ENCODE results near the gene GPR25.

The GPR25 gene

DNA sequence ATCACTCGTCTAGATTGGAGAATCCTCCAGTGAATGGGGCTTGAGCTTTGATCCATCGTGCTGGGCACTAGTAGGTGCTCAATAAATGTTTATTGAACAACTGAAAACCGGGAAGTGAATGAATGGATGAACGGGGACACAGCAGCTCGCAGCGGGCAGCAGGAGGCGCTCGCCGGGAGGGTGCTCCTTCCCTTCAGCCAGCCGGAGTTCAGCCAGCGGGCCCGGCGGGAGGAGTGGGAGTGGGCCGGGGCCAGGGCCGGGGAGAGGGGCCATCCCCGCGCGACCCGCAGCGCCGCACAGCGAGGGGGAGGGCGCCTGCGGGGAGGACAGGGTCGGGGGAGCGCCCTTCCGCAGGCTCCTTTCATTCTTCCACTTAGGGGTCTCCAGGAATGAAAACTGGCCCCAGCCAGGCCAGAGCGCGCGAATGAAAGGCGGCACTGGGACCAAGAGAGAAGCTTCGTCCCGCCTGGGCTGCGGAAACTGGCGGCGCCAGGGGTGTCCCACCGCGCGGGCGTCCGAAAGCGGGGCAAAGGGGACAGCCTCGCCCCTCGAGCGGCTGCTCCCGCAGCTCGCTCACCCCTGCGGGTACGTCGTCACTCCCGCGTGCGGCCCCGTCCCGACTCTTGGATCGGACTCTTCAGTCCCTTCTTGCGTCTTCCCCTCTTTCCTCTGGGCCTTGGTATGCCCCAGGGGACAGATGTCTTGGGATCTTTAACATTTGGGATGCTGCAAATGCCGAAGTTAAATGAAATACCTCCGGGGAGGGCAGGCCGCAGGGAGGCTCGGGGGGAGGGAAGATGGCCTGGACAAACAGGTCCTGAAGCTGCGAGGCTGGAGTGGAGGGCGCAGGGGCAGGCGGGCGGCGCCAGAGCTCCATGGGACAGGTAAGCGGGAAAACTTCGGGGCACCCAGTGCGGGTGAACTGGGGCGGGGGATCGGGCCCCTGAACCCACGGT is 18.3 kb downstream of the GPR25 start:
- intact Hi-C loops (cut with DNase I) = no loop called here

DNA sequence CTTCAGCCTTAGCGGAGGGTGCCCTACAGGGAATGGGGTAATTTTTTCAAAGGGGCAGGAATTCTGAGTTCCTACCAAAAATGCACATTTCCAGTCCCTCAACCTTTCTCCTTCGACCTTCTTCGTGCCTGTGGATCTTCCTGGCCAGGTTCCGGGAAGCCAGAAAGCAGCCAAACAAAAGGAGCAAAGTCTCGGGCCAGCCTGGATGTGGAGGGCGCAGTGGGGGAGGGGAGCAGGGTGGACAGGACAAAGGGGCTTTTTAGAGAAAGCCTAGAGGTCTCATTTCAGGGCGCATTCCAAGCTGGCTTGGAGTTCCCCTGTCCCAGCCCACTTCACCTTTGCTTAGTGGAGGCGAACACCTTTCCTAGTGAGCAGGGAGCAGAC is 19.0 kb downstream of the GPR25 start:
- intact Hi-C loops (cut with DNase I) = no loop called here
- DNase-seq = peak in 3 of 42 donors; percentile 13 to 36 (median 30)

More for the DNA sequence above, 18.3 kb downstream of the GPR25 start:
- DNase-seq = peak in 31 of 42 donors; percentile 11 to 63 (median 44)

DNA sequence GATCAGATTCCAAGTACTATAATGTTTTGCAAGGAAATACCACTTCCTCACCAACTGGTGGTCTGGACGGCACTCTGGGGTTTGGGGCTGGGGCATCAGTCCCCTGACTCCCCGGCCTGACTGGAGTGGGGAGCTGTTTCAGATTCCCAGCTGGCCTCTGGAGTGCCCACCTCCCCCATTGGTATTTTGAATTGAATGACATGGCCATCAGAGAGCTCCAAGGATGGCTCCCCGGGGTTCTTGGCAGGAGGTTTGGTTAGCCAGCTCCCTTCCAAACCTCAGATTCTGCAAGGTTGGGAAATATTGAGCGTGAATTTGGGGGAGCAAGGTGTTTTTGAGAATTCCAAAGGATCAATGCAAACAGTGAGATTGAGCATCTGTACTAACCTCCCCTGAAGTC is 19.8 kb downstream of the GPR25 start:
- no peak for DNase-seq
- intact Hi-C loops (cut with DNase I) = no loop called here

DNA sequence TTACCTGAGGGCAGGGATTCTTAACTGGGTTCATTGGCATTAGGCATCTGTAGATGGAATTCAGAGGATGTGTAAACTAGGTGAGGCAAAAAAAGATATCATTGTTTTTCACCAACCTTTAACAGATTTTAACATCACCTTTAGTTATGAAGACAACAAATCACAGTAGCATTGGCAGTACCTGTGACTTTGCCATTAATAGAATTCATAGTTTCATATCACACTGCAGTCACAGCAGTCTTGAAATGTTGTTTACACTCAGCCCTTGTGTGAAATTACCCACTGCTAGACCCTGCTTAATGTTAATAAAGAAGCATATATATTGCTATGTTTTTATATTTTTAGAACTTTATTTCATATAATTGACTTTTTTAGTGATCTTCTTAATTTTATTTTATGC is 20.2 kb downstream of the GPR25 start:
- no peak for DNase-seq
- intact Hi-C loops (cut with DNase I) = no loop called here

DNA sequence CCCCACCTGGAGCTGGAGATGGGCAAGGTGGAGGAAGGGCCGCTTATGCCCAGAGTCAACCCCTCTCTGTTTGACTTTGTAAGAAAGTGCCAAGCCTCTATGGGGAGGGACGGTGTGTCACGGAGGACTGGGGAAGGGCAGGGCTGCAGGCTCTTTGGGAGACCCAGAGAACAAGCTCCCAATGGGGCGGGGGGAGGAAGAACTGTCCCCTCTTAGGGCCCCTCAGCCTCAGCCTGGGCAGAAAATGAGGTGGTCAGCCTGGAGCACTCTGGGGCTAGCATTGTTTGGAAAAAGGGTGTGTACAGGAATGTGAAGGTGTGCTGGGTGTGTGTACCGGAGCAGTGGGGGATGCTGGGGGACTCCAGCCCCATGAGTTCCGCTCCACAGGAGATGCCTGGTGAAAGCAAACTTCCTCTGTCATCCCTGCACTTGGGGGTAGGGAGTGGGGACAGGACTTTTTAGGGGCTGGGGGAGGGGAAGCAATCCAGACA is 20.7 kb downstream of the GPR25 start:
- intact Hi-C loops (cut with DNase I) = no loop called here
- no peak for DNase-seq

DNA sequence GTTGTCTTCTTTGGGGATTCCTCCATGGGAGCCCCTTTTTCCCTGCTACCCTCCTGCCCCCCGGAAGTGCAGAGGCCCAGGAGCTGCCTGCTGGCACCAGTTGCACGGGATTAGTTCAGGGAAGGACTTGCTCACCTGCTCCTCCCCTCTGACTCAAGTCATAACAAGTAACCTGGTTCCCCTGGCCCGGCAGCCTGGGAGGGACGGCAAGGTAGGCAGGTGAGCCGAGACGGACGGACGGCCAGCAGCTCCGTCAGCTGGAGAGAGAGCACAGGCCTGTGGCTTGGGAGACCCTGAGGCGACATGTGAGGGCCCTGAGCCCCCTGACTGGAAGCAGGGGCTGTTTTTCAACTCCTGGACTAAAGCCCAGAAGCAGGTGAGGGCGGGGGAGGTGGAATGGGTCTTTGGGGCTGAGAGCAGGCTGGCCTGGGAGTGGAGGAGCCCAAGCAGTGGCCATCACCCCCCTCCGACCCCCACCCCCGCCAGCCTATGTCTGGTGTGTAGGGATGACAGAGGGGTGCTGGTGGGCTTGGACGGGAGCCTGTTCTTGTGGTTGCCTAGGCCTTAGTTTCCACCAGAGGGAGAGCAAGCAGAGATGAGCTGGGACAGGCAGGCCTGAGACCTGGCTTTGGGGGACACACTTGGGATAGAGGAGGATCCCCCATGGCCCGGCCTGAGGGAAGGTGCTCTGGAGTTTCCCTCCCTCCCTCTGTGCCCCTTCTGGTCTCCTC is 22.1 kb downstream of the GPR25 start, which contains the start of gene INAVA:
Gene INAVA (plus strand): TSS at position 189 of the 731 bp plus-strand sequence. CDS start 3,501 bp downstream, outside the sequence.
- DNase-seq = no peak
- intact Hi-C loops (cut with DNase I) = no loop called here

DNA sequence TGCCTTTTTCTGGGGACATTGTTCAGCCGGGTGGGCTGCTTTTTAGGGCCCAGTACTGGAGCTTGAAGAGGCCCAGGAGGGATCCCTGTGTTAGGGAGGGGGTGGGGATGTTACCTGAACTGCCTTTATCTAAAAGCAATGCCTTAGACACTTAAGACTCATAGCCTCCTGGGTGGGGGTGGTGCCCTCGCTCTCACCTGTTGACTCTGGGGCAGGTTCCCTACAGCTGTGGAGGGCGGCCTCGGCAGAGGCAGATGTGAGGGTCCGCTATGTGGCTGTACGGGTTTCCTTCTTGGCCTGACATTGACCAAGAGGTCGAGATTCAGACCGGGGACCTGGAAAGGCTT is 22.6 kb downstream of the GPR25 start:
- intact Hi-C loops (cut with DNase I) = no loop called here
- DNase-seq = no peak

DNA sequence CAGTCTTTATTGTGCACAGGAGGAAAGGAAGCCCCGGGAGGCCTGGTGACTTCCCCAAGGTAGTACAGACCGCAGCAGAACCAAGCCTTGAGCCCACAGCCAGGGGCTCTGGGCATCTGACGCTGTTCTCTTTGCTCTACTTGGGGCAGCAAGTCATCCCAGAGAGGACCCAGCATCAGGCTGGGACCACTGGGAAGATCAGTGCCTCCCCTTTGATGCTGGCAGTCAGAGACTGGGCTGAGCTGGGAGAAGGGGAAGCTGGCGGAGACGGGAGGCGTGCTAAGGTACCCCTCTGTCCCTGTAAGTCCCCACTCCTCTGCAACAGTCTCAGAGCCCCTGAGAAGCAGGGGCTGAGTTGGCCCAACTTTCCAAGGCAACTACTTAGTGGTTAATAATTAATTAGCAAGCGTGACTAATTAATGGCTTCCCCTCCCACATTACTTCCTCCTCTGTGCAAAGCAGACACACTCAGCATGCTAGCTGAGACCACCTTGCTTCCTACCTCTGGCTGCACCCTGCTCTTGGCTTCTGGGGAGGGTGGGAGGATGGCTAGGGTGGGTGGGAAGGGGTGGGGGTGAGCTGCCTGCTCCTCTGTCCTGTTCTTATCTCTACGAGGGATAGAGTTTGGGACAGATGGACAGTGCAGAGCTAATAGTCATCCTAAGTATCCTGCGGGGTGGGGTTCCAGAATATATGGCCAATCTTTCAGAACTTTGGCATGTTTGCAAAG is 23.2 kb downstream of the GPR25 start:
- intact Hi-C loops (cut with DNase I) = no loop called here
- DNase-seq = no peak

DNA sequence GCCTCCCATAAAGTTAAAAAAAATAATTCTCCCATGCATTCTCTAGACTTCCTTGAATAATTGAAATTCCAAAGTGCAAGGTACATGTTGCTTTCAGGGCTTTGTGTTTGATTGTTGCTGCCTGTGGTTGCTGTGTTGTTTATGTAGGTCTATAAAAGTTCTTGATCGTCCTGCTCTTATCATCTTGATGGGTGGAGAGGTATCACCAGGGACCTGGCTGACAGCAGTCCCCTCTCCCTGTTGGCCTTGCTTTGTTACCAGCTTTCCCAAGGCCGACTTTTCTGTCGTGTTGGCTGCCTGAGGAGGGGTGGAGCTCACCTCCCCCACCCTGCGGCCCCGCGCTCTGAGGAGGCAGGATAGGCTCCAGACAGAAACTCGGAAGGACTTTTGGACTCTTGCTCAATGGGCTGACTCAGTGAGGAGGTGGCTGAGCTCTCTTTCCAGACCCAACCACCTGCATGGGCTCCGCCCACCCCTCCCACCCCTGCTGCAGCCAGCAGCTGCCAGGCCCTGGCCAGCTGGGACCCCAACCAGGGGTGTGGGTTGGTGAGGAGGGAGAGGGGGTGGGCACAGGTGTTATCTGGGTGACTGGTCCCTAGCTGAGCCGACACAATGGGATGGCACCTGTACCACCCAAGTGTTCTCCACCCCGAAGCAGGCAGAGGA is 23.9 kb downstream of the GPR25 start:
- intact Hi-C loops (cut with DNase I) = no loop called here
- DNase-seq = no peak

DNA sequence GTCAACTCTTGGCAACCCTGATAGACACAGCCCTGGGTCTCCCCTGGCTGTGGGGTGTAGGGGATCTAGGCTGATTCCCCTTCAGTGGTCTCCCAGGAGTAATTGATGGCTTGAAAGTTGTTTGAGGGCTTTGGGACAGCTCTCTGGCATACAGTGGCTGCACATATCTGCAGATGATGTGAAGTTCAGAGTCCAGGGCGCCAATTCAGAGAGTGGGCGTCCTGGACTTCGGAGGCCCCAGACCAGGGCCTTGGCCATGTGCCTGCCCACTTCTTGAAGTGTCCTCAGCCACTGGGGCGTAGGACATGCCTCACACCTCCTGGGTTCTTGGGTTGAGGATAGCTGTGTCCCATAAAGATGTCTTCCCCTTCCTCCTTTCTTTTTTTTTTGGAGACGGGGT is 24.5 kb downstream of the GPR25 start:
- intact Hi-C loops (cut with DNase I) = no loop called here
- DNase-seq = no peak

DNA sequence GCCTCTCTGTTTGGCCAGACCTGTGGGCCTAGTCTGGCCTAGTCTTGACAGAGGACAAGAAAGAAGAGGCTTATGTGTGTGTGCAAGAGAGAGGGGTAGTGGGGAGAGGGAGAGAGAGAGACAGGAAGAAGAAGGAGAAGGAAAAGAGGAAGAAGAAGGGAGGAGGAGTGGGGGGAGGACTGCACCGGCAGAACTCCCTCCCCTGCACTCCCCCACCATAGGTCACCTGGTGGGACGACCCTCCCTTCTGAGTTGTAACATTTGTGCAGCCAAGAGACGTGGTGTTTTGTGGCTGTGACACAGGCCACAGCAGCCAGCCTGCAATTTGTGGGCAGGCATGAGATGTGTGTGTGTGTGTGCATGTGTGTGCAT is 26.2 kb downstream of the GPR25 start:
- DNase-seq = no peak
- intact Hi-C loops (cut with DNase I) = no loop called here

DNA sequence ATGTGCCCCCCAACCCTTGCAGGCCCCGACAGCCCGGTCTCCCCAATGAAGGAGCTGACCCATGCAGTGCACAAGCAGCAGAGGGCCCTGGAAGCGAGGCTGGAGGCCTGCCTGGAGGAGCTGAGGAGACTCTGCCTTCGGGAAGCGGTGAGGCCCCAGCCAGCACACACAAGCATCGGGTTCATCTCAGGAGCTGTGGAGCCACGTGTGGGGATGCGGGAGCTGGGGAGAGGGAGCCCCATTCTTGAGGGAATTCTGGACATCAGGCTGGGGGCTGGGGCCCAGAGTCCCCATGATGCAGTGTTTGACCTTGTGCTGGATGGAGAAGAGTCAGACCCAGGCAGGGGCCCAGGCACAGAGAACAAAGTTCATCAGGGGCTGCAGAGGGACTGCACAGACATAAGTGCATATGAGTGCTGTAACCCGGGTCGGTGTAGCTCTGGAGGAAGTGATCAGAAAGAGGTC is 26.7 kb downstream of the GPR25 start:
- intact Hi-C loops (cut with DNase I) = no loop called here
- DNase-seq = no peak

DNA sequence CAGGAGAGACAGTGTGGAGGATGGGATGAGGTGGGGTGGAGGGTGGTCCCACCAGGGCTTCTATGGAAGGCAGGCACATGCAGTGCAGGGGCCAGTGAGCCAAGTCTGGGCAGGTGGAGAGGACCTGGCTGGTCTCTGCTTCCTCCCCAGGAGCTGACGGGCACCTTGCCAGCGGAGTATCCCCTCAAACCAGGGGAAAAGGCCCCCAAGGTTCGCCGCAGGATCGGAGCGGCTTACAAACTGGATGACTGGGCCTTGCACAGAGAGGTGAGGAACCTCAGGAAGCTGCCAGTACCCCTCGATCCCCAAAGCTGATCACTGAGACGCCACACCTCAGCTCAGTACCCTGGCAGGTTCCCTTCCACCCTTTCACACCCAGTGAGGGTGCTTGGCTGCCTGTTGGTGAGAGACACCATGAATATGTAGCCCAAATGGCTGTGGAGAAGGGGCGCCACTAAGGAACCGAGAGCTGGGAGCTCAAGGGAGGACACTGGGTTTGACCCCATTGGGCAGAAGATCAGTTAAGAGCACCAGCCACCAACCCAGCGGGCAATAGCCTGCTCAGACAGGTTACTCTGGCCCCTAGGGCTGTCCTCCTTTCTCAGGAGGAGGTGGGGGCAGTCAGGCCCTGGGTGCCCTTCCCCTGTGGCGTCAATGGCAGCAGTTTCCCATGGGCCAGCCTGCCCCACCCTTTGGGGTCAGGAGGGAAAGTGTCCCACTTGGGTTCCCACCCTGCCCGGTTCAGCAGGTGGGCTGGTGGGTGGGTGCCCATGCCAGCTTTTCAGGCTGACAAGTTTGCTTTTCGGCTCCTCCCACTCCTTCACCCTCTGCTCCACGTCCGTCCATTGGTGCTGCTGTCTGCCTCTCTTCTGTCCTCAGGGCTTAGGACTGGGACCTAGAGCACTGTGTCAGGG is 27.4 kb downstream of the GPR25 start:
- intact Hi-C loops (cut with DNase I) = no loop called here
- no peak for DNase-seq

DNA sequence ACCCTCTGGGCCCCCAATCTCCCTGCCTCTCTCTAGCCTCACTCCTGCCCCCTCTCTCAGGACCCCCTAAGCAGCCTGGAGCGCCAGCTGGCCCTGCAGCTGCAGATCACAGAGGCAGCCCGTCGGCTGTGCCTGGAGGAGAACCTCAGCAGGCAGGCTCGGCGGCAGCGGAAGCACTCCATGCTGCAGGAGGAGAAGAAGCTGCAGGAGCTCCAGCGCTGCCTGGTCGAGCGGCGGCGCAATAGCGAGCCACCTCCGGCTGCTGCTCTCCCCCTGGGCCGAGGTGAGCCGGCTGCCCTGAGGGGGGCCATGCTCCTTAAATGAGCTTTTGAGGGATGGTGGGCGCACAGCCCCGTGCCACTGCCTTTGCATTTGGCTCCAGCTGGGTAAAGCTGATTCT is 28.1 kb downstream of the GPR25 start:
- no peak for DNase-seq
- intact Hi-C loops (cut with DNase I) = no loop called here

DNA sequence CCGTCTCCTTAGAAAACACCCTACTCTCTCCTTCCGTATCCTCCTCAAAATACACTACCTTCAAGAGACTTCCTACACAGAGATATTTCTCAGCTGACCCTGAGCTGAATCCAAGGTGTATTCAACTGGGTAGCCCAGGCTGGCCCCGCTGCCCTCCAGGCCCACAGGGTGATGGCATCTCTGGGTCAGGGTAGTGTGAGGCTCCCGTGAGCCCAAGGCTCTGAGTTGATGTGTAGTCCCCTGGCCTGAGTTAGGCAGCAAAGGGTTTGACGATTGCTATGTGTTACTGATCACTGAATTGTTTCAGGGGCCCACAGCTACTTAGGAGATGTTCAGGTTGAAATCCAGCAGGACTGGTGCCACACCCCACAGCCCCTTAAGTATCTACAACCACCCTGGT is 28.6 kb downstream of the GPR25 start:
- intact Hi-C loops (cut with DNase I) = no loop called here
- no peak for DNase-seq

DNA sequence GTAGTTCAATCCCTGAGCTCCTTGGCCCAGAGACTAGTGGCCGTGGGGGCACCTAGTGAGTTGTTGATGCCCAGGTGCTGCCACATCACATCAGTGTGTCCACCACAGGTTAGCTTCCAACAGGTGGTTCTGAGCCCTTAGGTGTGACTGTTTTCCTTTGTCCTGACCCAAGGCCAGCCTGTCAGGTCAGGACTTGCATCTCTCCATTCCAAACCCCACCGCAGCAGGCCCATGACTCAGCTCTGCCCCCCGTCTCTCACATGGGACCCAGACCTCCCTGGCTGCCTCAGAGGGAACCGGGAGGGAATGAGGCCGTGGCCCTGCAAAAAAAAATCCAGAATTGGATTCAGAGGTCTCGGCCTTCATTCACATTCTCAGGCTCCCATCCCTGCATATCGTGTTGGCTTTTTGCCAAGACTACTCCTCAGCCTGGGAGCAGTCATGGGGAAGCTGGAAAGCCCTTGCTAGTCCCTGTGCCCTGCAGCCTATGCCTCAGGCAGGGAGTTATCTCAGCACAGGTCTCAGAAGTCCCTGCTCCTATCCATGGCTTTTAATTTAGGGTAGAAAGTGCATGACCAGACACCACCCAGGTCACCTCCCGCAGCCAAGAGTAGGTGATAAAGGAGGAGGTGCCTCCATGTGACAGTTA is 29.1 kb downstream of the GPR25 start:
- intact Hi-C loops (cut with DNase I) = no loop called here
- DNase-seq = no peak

DNA sequence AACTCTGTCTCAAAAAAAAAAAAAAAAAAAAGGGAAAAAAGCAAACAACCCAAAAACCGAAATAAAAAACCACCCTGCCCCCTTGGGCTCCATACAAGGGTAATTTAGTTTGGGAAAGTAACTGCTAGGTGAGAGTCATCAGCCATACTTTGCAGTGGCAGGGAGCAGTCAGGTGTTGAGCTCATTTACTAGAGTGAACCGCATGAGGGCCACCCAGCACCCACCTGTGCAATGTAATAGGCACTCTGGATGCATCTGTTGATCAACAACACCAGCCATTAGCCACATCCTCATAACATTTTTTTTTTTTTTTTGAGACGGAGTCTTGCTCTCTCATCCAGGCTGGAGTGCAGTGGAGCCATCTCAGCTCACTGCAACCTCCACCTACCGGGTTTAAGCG is 31.0 kb downstream of the GPR25 start:
- intact Hi-C loops (cut with DNase I) = no loop called here
- DNase-seq = no peak

DNA sequence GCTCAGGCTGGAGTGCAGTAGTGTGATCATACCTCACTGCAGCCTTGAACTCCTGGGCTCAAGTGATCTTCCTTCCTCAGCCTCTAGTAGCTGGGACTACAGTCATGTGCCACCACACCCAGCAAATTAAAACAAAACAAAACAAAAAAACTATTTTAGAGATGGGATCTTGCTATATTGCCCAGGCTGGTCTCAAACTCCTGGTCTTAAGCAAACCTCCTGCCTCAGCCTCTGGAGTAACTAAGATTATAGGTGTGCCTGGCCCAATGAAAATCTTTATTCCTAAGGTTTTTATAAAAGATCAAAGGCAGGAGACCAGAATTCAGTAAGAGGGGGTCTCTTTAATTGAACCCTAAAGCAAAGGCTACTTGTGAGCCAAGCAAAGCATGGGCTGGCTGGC is 32.0 kb downstream of the GPR25 start:
- no peak for DNase-seq
- intact Hi-C loops (cut with DNase I) = no loop called here
